IPS DF 6.9 (cell line): ENCODE measurements around the gene TRIP4.
A peak's percentile ranks its signal among the peaks of the same experiment; 100 is the strongest.
"Not testable (repeated sequence)": the region's sequence is repeated elsewhere in the genome, so short reads cannot be mapped to it uniquely, and the experiment has no call there.

Experiments used
- DNase-seq: peaks from one replicate; pipeline ENCODE4 v3.0.0-alpha.2; 2013; ENCODE audit warnings: low read depth, low spot score
- H3K27ac ChIP-seq: one replicate; pipeline ENCODE4 v1.5.1; 2013; ENCODE audit warnings: low read length, control low read depth
- H3K27me3 ChIP-seq: 2 replicates; pipeline ENCODE4 v1.6.1; 2013; ENCODE audit warnings: mild to moderate bottlenecking, low read length; ENCODE audit not compliant: control insufficient read depth, insufficient read depth
- H3K36me3 ChIP-seq: 2 replicates; pipeline ENCODE4 v1.6.1; 2013; ENCODE audit warnings: low read length; ENCODE audit not compliant: control insufficient read depth, insufficient read depth
- H3K4me1 ChIP-seq: 2 replicates; pipeline ENCODE4 v1.6.1; 2013; ENCODE audit warnings: low read length; ENCODE audit not compliant: control insufficient read depth, insufficient read depth
- H3K4me3 ChIP-seq: 2 replicates; pipeline ENCODE4 v1.5.1; 2013; ENCODE audit warnings: mild to moderate bottlenecking, low read length
- H3K9me3 ChIP-seq: 2 replicates; pipeline ENCODE4 v1.6.1; 2013; ENCODE audit warnings: low read length, inconsistent platforms; ENCODE audit not compliant: control insufficient read depth, insufficient read depth
- WGBS: extraction: QIAGEN DNeasy Blood & Tissue Kit; methylation state at CpG from one replicate; pipeline ENCODE4 v1.1.7; 2013; ENCODE audit warnings: mixed read lengths, missing lambda C conversion rate; ENCODE audit not compliant: insufficient read length, insufficient coverage; 5-methylcytosine and 5-hydroxymethylcytosine counted together

The TRIP4 gene

GRCh38 chr15:64381000-64381751 is 6.5 kb upstream of the TRIP4 start, which contains the start of gene PCLAF:
PCLAF (minus strand) TSS chr15:64381441; CDS start chr15:64381371, 70 bp downstream.
- no peaks in the 10 kb centered on the region for H3K9me3 ChIP-seq
- no peaks in the 10 kb centered on the region for H3K27me3 ChIP-seq
- H3K27ac ChIP-seq: no peak within 1 kb of the TSS
- peaks cover 2% of the 10 kb centered on the region; the same call in 1 of the 2 replicates for H3K36me3 ChIP-seq
- H3K4me1 ChIP-seq: no peaks in the 10 kb centered on the region
- no CpG with 5 or more reads among the region's 38 CpGs for WGBS
- peak within 1 kb of the TSS; percentile 91 for H3K4me3 ChIP-seq
- DNase-seq: peak; percentile 85

- Histone ChIP-seq H3K4me3 (no peak overlapping the region), H3K36me3 (no peaks in the 10 kb centered on the region), H3K9me3 (no peaks in the 10 kb centered on the region), H3K27me3 (no peaks in the 10 kb centered on the region), H3K4me1 (no peaks in the 10 kb centered on the region), H3K27ac (no peak overlapping the region)
- no CpG with 5 or more reads among the region's 2 CpGs for WGBS
- no peak for DNase-seq
These were observed 3.9 kb upstream of the TRIP4 start for GRCh38 chr15:64383760-64384159.

- no peaks in the 10 kb centered on the region for H3K27me3 ChIP-seq
- no peaks in the 10 kb centered on the region for H3K4me1 ChIP-seq
- no peak for DNase-seq
- no peak overlapping the region for H3K4me3 ChIP-seq
- H3K36me3 ChIP-seq: no peaks in the 10 kb centered on the region
- no CpG with 5 or more reads among the region's 7 CpGs for WGBS
- no peak overlapping the region for H3K27ac ChIP-seq
- H3K9me3 ChIP-seq: no peaks in the 10 kb centered on the region
These were observed 1.3 kb upstream of the TRIP4 start for GRCh38 chr15:64386291-64386690.

- Histone ChIP-seq H3K9me3 (no peaks in the 10 kb centered on the region), H3K27ac (no peak overlapping the region), H3K4me3 (no peak overlapping the region), H3K36me3 (no peaks in the 10 kb centered on the region), H3K4me1 (no peaks in the 10 kb centered on the region), H3K27me3 (no peaks in the 10 kb centered on the region)
- DNase-seq: no peak
- 100% methylated on average over 1 of the region's 5 CpGs for WGBS
These were observed 1.4 kb downstream of the TRIP4 start for GRCh38 chr15:64389036-64389435.

- not testable (repeated sequence) for H3K27ac ChIP-seq, H3K9me3 ChIP-seq, H3K36me3 ChIP-seq, H3K27me3 ChIP-seq, H3K4me1 ChIP-seq, H3K4me3 ChIP-seq, DNase-seq
- WGBS: no CpG with 5 or more reads among the region's 3 CpGs
These were observed 4.8 kb downstream of the TRIP4 start for GRCh38 chr15:64392471-64392870.

GRCh38 chr15:64396789-64397188 is 9.2 kb downstream of the TRIP4 start:
- no peak for DNase-seq
- Histone ChIP-seq H3K4me1 (no peaks in the 10 kb centered on the region), H3K27ac (no peak overlapping the region), H3K27me3 (no peaks in the 10 kb centered on the region), H3K36me3 (peaks cover 6% of the 10 kb centered on the region; the same call in 1 of the 2 replicates), H3K9me3 (no peaks in the 10 kb centered on the region), H3K4me3 (no peak overlapping the region)
- WGBS: no CpG with 5 or more reads among the region's 5 CpGs

GRCh38 chr15:64398575-64398974 is 10.9 kb downstream of the TRIP4 start:
- Histone ChIP-seq H3K4me1 (no peaks in the 10 kb centered on the region), H3K9me3 (no peaks in the 10 kb centered on the region), H3K4me3 (no peak overlapping the region), H3K27me3 (no peaks in the 10 kb centered on the region), H3K36me3 (peaks cover 6% of the 10 kb centered on the region; the same call in 1 of the 2 replicates), H3K27ac (no peak overlapping the region)
- WGBS: no CpG with 5 or more reads among the region's 2 CpGs
- DNase-seq: no peak

GRCh38 chr15:64400583-64400982 is 12.9 kb downstream of the TRIP4 start:
- H3K4me1 ChIP-seq: no peaks in the 10 kb centered on the region
- H3K27me3 ChIP-seq: no peaks in the 10 kb centered on the region
- DNase-seq: no peak
- no peak overlapping the region for H3K4me3 ChIP-seq
- H3K9me3 ChIP-seq: no peaks in the 10 kb centered on the region
- no CpG with 5 or more reads among the region's 2 CpGs for WGBS
- no peak overlapping the region for H3K27ac ChIP-seq
- peaks cover 6% of the 10 kb centered on the region; the same call in 1 of the 2 replicates for H3K36me3 ChIP-seq

GRCh38 chr15:64412216-64412615 is 24.6 kb downstream of the TRIP4 start:
- WGBS: no CpG with 5 or more reads among the region's 2 CpGs
- Histone ChIP-seq H3K4me1 (no peaks in the 10 kb centered on the region), H3K9me3 (no peaks in the 10 kb centered on the region), H3K36me3 (peaks cover 2% of the 10 kb centered on the region; the same call in 1 of the 2 replicates), H3K4me3 (no peak overlapping the region), H3K27ac (no peak overlapping the region), H3K27me3 (no peaks in the 10 kb centered on the region)
- no peak for DNase-seq

GRCh38 chr15:64422697-64423096 is 35.1 kb downstream of the TRIP4 start:
- DNase-seq: no peak
- H3K9me3 ChIP-seq: no peaks in the 10 kb centered on the region
- WGBS: no CpG with 5 or more reads among the region's 2 CpGs
- no peaks in the 10 kb centered on the region; the same call in 1 of the 2 replicates for H3K36me3 ChIP-seq
- no peak overlapping the region for H3K4me3 ChIP-seq
- no peaks in the 10 kb centered on the region for H3K27me3 ChIP-seq
- no peaks in the 10 kb centered on the region for H3K4me1 ChIP-seq
- H3K27ac ChIP-seq: no peak overlapping the region

- DNase-seq: no peak
These were observed 36.3 kb downstream of the TRIP4 start for GRCh38 chr15:64423970-64424369.

More at GRCh38 chr15:64423970-64424369, 36.3 kb downstream of the TRIP4 start:
- Histone ChIP-seq H3K27ac (no peak overlapping the region), H3K4me3 (no peak overlapping the region), H3K9me3 (no peaks in the 10 kb centered on the region), H3K27me3 (no peaks in the 10 kb centered on the region), H3K4me1 (no peaks in the 10 kb centered on the region), H3K36me3 (no peaks in the 10 kb centered on the region; the same call in 1 of the 2 replicates)
- WGBS: no CpG with 5 or more reads among the region's 6 CpGs
